ENCODE data around the gene PELI2. TPM values are rescaled to one million over a fixed set of nuclear protein-coding genes. Genes with fewer than 3 reads are reported as not detected.

Gene PELI2
- total RNA-seq, 4 donors from 2014 or later = 0.91 to 10.5 (median 3.9) TPM

GRCh38 chr14:56292970-56293369 lies 174.8 kb downstream of the PELI2 start:
- Histone ChIP-seq H3K4me3 (no peak overlapping the region), H3K4me1 (no peaks in the 10 kb centered on the region), H3K27me3 (no peaks in the 10 kb centered on the region), H3K9me3 (no peaks in the 10 kb centered on the region), H3K27ac (no peak overlapping the region), H3K36me3 (peaks cover 0 to 39% (median 0%) of the 10 kb centered on the region in 3 donors)
- intact Hi-C loops (cut with DNase I) = no loop called here
- TF ChIP-seq, protein P1, sequence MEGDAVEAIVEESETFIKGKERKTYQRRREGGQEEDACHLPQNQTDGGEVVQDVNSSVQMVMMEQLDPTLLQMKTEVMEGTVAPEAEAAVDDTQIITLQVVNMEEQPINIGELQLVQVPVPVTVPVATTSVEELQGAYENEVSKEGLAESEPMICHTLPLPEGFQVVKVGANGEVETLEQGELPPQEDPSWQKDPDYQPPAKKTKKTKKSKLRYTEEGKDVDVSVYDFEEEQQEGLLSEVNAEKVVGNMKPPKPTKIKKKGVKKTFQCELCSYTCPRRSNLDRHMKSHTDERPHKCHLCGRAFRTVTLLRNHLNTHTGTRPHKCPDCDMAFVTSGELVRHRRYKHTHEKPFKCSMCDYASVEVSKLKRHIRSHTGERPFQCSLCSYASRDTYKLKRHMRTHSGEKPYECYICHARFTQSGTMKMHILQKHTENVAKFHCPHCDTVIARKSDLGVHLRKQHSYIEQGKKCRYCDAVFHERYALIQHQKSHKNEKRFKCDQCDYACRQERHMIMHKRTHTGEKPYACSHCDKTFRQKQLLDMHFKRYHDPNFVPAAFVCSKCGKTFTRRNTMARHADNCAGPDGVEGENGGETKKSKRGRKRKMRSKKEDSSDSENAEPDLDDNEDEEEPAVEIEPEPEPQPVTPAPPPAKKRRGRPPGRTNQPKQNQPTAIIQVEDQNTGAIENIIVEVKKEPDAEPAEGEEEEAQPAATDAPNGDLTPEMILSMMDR (IDR thresholded peaks at IDR 0.05) = no peak
- no peak for TF ChIP-seq POLR2A (IDR thresholded peaks at IDR 0.05)
- no peak for DNase-seq
- 81 to 92% methylated on average over 3 of the region's 3 CpGs for WGBS, 2 donors

- peaks cover 0 to 39% (median 0%) of the 10 kb centered on the region in 3 donors for H3K36me3 ChIP-seq
- intact Hi-C loops (cut with DNase I) = no loop called here
These were observed 175.3 kb downstream of the PELI2 start for GRCh38 chr14:56293506-56293905.

GRCh38 chr14:56294128-56294527 lies 175.9 kb downstream of the PELI2 start:
- no peak for DNase-seq
- H3K27ac ChIP-seq = no peak overlapping the region
- no peak overlapping the region for H3K4me3 ChIP-seq
- H3K9me3 ChIP-seq = no peaks in the 10 kb centered on the region
- H3K36me3 ChIP-seq = peaks cover 0 to 35% (median 0%) of the 10 kb centered on the region in 3 donors
- TF ChIP-seq POLR2A (IDR thresholded peaks at IDR 0.05) = no peak
- TF ChIP-seq, protein P1 (IDR thresholded peaks at IDR 0.05) = peak in 2 of 6 experiments; percentile 10 to 11
- 90 to 95% methylated on average over 4 to 5 of the region's 5 CpGs for WGBS, 2 donors
- no peaks in the 10 kb centered on the region for H3K27me3 ChIP-seq
- intact Hi-C loops (cut with DNase I) = no loop called here
- no peaks in the 10 kb centered on the region for H3K4me1 ChIP-seq

More at GRCh38 chr14:56293506-56293905, 175.3 kb downstream of the PELI2 start:
- Histone ChIP-seq H3K27ac (no peak overlapping the region), H3K27me3 (no peaks in the 10 kb centered on the region), H3K4me3 (no peak overlapping the region), H3K9me3 (no peaks in the 10 kb centered on the region), H3K4me1 (no peaks in the 10 kb centered on the region)
- no peak for TF ChIP-seq POLR2A (IDR thresholded peaks at IDR 0.05)
- TF ChIP-seq, protein P1 (IDR thresholded peaks at IDR 0.05) = no peak
- DNase-seq = no peak
- WGBS, 2 donors = 84 to 86% methylated on average over 2 of the region's 2 CpGs

DNA sequence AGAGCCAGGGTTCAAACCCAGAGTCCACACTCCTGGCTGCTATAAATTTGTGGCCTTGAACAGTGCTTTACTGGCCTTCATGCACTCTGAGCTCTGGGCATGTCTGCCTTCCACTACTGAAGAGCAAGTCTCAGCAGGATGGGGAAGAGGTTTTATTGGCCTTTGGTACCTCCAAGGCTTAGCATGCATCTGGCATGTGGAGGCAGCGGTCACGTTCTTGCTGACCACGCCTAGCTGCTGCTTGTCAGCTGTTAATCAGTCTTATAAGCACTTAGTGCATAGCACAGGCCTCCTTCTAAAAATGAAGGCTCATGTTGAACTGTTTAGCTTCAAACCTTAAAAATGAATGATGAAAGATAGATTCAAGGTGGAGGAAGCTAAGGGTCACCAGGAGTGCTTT lies 177.5 kb downstream of the PELI2 start:
- Histone ChIP-seq H3K27ac (no peak overlapping the region), H3K27me3 (no peaks in the 10 kb centered on the region), H3K4me1 (no peaks in the 10 kb centered on the region), H3K36me3 (peaks cover 0 to 20% (median 0%) of the 10 kb centered on the region in 3 donors), H3K9me3 (no peaks in the 10 kb centered on the region), H3K4me3 (no peak overlapping the region)
- DNase-seq = no peak
- intact Hi-C loops (cut with DNase I) = no loop called here
- TF ChIP-seq, protein P1 (IDR thresholded peaks at IDR 0.05) = no peak
- no peak for TF ChIP-seq POLR2A (IDR thresholded peaks at IDR 0.05)
- WGBS, 2 donors = 45% methylated on average over 3 of the region's 3 CpGs; no CpG with 5 or more reads in 1 of the 2 donors

DNA sequence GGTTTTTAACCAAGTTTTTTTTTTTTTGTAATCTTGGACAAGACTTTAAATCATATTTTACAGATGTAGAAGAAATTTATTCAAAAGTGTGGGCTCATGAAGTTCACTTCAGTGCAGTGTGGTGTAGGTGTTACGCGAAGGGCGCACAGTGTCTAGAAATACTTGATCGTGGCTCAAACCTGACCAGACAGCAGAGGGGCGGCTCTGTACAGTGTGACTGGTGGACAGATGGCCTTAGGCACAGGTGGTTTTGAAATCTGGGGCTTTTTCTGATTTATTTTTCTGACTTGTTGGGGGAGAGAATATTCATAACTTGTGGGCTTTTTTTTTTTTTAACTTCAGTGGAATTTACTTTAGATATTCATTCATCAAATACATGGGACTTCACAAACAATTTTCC lies 179.2 kb downstream of the PELI2 start:
- Histone ChIP-seq H3K4me1 (no peaks in the 10 kb centered on the region), H3K9me3 (no peaks in the 10 kb centered on the region), H3K4me3 (no peak overlapping the region), H3K27ac (no peak overlapping the region), H3K36me3 (peaks cover 0 to 8% (median 0%) of the 10 kb centered on the region in 3 donors), H3K27me3 (no peaks in the 10 kb centered on the region)
- no peak for DNase-seq
- intact Hi-C loops (cut with DNase I) = no loop called here
- TF ChIP-seq POLR2A (IDR thresholded peaks at IDR 0.05) = no peak
- 86 to 88% methylated on average over 5 of the region's 5 CpGs for WGBS, 2 donors
